ENCODE measurements around the gene GLOD4.

Gene GLOD4

DNA sequence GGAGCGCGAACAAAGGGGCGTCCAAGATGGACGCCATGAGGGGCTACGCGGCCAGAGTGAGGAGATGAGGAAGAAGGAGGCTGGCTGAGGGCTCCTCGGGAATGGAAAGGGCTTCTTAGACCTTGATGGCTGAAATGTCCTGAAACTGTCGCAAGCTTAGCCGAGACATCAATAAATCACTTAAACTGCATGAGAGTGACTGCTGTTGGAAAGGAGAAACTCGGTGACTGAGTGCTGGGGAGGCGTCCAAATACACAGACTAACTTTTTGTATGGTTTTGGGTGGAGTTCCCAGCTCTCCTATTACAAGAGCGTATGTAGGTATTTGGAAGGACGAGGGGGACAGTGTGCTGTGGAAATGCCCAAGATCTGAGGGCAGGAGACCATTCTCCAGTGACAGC is 28.7 kb downstream of the GLOD4 start:
- H3K36me3 ChIP-seq (ENCODE audit: insufficient read depth, low read length): peaks cover 38% of the 10 kb centered on the region
- H3K9ac ChIP-seq (ENCODE audit: low read length): no peak overlapping the region
- H3K79me2 ChIP-seq (ENCODE audit: insufficient read depth, low read length): peaks cover 24% of the 10 kb centered on the region
- 0 out of 2 replicates have a peak, but pooled peaks cover 7% of the 10 kb centered on the region for H3F3A ChIP-seq (ENCODE audit: insufficient read depth, low read length)
- no peak overlapping the region for H3K4me2 ChIP-seq (ENCODE audit: low read length)
- H3K4me1 ChIP-seq (ENCODE audit: insufficient read depth, low read length, severe bottlenecking): peaks cover 21% of the 10 kb centered on the region
- no peak overlapping the region for H3K4me3 ChIP-seq (ENCODE audit: low read depth, low read length, poor library complexity, severe bottlenecking)
- 0 out of 2 replicates have a peak, but pooled peaks cover 6% of the 10 kb centered on the region for H3K9me3 ChIP-seq (ENCODE audit: low read length)
- H3K9me2 ChIP-seq (ENCODE audit: low read depth, low read length): no peaks in the 10 kb centered on the region
- peak overlapping the region; percentile 31 for H3K27ac ChIP-seq (ENCODE audit: low read depth, low read length, poor library complexity, severe bottlenecking)
- no peak for TF ChIP-seq EZH2 (IDR thresholded peaks at IDR 0.05; ENCODE audit: borderline replicate concordance, low read length)
- TF ChIP-seq, protein P1, sequence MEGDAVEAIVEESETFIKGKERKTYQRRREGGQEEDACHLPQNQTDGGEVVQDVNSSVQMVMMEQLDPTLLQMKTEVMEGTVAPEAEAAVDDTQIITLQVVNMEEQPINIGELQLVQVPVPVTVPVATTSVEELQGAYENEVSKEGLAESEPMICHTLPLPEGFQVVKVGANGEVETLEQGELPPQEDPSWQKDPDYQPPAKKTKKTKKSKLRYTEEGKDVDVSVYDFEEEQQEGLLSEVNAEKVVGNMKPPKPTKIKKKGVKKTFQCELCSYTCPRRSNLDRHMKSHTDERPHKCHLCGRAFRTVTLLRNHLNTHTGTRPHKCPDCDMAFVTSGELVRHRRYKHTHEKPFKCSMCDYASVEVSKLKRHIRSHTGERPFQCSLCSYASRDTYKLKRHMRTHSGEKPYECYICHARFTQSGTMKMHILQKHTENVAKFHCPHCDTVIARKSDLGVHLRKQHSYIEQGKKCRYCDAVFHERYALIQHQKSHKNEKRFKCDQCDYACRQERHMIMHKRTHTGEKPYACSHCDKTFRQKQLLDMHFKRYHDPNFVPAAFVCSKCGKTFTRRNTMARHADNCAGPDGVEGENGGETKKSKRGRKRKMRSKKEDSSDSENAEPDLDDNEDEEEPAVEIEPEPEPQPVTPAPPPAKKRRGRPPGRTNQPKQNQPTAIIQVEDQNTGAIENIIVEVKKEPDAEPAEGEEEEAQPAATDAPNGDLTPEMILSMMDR (IDR thresholded peaks at IDR 0.05; ENCODE audit: low read length): no peak
- no peaks in the 10 kb centered on the region for H3K27me3 ChIP-seq (ENCODE audit: insufficient read depth, low read length)
- no peaks in the 10 kb centered on the region for H4K20me1 ChIP-seq (ENCODE audit: insufficient read depth, low read length)
- H2AFZ ChIP-seq (ENCODE audit: low read length): no peak overlapping the region

DNA sequence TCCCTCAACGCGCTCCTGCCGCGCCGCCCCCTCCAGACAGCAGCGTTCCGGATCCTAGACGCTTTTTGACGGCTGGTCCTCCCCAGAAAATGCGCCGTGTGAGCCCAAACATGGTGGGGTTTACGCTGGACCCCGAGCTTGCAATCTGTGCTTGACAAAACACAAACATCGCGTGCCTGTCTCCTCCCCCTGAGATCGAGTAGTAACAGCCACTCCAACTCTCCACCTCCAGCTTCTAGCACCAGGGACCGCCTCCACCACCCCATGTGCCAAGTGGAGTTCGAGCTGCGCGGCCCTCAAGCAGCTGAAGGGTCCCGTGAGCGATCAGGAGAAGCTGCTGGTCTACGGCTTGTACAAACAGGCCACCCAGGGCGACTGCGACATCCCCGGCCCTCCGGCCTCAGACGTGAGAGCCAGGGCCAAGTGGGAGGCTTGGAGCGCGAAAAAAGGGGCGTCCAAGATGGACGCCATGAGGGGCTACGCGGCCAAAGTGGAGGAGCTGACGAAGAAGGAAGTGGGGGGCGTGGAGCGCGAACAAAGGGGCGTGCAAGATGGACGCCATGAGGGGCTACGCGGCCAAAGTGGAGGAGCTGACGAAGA is 29.4 kb downstream of the GLOD4 start:
- Histone ChIP-seq H3K4me3 (ENCODE audit: low read depth, low read length, poor library complexity, severe bottlenecking) (peak overlapping the region; percentile 78), H3K9me3 (ENCODE audit: low read length) (0 out of 2 replicates have a peak, but pooled peaks cover 6% of the 10 kb centered on the region), H3K9me2 (ENCODE audit: low read depth, low read length) (no peaks in the 10 kb centered on the region), H3K4me2 (ENCODE audit: low read length) (peak overlapping the region; percentile 88), H2AFZ (ENCODE audit: low read length) (peak overlapping the region; percentile 58; the same call in 1 of the 2 replicates), H4K20me1 (ENCODE audit: insufficient read depth, low read length) (no peaks in the 10 kb centered on the region), H3K9ac (ENCODE audit: low read length) (peak overlapping the region; percentile 93), H3K4me1 (ENCODE audit: insufficient read depth, low read length, severe bottlenecking) (peaks cover 21% of the 10 kb centered on the region), H3K36me3 (ENCODE audit: insufficient read depth, low read length) (peaks cover 40% of the 10 kb centered on the region), H3K79me2 (ENCODE audit: insufficient read depth, low read length) (peaks cover 31% of the 10 kb centered on the region), H3K27ac (ENCODE audit: low read depth, low read length, poor library complexity, severe bottlenecking) (peak overlapping the region; percentile 55), H3K27me3 (ENCODE audit: insufficient read depth, low read length) (no peaks in the 10 kb centered on the region), H3F3A (ENCODE audit: insufficient read depth, low read length) (0 out of 2 replicates have a peak, but pooled peaks cover 7% of the 10 kb centered on the region)
- no peak for TF ChIP-seq EZH2 (IDR thresholded peaks at IDR 0.05; ENCODE audit: borderline replicate concordance, low read length)
- TF ChIP-seq, protein P1 (IDR thresholded peaks at IDR 0.05; ENCODE audit: low read length): no peak

DNA sequence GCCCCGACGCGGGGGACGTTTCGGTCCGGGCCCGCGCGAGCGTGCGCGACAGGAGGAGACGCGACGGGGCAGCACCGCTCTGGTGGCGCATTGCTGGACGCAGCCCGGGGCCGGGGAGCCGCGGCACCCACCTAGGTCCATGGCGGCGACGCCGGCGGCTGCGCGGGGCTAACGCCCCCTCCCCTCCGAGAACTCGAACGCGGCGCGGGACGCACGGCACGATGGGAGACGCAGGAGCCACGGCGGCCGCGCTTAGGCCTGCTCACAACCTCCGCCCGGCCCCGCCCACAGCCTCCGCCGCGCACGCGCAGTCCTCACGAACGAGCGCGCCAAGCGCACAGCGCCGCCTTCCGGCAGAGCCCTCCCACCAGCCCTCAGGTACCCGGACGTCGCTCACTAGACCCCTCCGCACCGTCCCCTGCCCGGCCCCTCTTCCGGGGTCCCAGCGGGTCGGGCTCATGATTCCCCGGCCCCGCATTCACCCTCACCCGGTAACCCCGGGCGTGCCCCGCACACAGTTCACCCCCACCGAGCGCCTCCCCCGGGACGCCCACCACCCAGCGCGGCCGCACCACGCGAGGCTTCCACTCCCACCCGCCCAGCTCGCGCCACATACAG is 30.0 kb downstream of the GLOD4 start, which contains the start of gene GEMIN4:
GEMIN4 (minus strand) TSS at position 263 of the 618 bp plus-strand sequence; CDS start at position 141, 122 bp downstream.
- peak within 1 kb of the TSS; percentile 78 for H3K4me3 ChIP-seq (ENCODE audit: low read depth, low read length, poor library complexity, severe bottlenecking)
- peaks cover 42% of the 10 kb centered on the region for H3K36me3 ChIP-seq (ENCODE audit: insufficient read depth, low read length)
- H3K9me2 ChIP-seq (ENCODE audit: low read depth, low read length): no peaks in the 10 kb centered on the region
- H3K27me3 ChIP-seq (ENCODE audit: insufficient read depth, low read length): no peaks in the 10 kb centered on the region
- H3K4me1 ChIP-seq (ENCODE audit: insufficient read depth, low read length, severe bottlenecking): peaks cover 21% of the 10 kb centered on the region
- H3F3A ChIP-seq (ENCODE audit: insufficient read depth, low read length): 0 out of 2 replicates have a peak, but pooled peaks cover 7% of the 10 kb centered on the region
- H2AFZ ChIP-seq (ENCODE audit: low read length): peak within 1 kb of the TSS; percentile 58; the same call in 1 of the 2 replicates
- H3K79me2 ChIP-seq (ENCODE audit: insufficient read depth, low read length): peaks cover 34% of the 10 kb centered on the region
- TF ChIP-seq, protein P1 (IDR thresholded peaks at IDR 0.05; ENCODE audit: low read length): peak; percentile 79
- no peak for TF ChIP-seq EZH2 (IDR thresholded peaks at IDR 0.05; ENCODE audit: borderline replicate concordance, low read length)
- H3K9ac ChIP-seq (ENCODE audit: low read length): peak within 1 kb of the TSS; percentile 93
- peak within 1 kb of the TSS; percentile 55 for H3K27ac ChIP-seq (ENCODE audit: low read depth, low read length, poor library complexity, severe bottlenecking)
- H4K20me1 ChIP-seq (ENCODE audit: insufficient read depth, low read length): no peaks in the 10 kb centered on the region
- peak within 1 kb of the TSS; percentile 88 for H3K4me2 ChIP-seq (ENCODE audit: low read length)
- H3K9me3 ChIP-seq (ENCODE audit: low read length): 0 out of 2 replicates have a peak, but pooled peaks cover 6% of the 10 kb centered on the region

All from OCI-LY1 (cell line).